ENCODE measurements around the gene HRK.
"Not testable (repeated sequence)": the region's sequence is repeated elsewhere in the genome, so short reads cannot be mapped to it uniquely, and the experiment has no call there.

Gene HRK

GRCh38 chr12:116820064-116820656 lies 61.1 kb downstream of the HRK start:
- no peak overlapping the region for H3K4me3 ChIP-seq (ENCODE audit: low read depth, low read length)
- TF ChIP-seq MYC (IDR thresholded peaks at IDR 0.05; ENCODE audit: low read depth, low read length) = no peak
- no peak for TF ChIP-seq CTCF (IDR thresholded peaks at IDR 0.05; ENCODE audit: low read depth, low read length)
- no peak for TF ChIP-seq POLR2A (IDR thresholded peaks at IDR 0.05; ENCODE audit: extremely low read depth, insufficient read length)
- TF ChIP-seq MAX (IDR thresholded peaks at IDR 0.05; ENCODE audit: low read depth, low read length) = no peak
- DNase-seq (ENCODE audit: low read depth) = no peak

DNA sequence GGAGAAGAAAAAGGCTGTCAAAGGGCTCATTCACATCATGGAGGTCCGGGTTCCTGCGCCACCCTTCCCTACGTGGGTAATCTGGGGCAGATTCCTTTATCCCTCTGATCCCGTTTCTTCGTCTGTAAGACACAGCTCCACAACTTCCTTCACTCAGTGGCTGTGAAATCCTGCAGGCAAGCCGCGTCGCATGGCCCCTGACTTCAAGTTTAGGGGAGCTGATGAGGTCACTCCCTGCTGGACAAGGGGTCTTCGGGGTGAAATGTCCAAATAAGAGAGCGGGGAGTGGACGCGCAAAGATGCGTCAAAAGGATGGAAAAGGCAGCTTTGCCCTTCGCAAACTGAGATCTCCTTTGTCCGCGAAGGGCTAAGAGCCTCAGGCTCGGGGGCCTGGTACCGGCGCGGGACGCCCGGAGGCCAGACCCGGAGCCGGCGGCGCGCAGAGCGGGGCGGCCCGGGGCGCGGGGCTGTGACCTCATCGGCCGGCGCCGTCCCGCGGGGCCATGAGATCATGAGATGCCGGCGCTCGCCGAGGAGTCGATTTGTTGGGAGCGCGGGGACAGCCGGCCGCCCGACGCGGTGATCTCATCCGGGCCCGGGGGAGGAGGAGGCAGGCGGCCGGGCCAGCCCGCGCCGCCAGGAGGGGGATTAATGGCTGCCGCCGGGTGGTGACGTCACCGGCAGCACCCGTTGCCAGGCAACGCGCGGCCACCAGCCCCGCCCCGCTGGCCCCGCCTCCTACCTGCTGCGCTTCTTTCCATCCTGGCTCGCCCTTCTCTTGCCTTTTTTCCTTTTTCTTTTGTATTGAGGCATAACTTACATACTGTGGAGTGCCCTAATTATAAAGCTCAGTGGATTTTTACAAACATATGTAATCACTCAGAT lies 62.1 kb downstream of the HRK start:
- peak overlapping the region; percentile 92 for H3K4me3 ChIP-seq (ENCODE audit: low read depth, low read length)
- peak; percentile 97 for DNase-seq (ENCODE audit: low read depth)
- TF ChIP-seq MYC (IDR thresholded peaks at IDR 0.05; ENCODE audit: low read depth, low read length) (no peak), CTCF (IDR thresholded peaks at IDR 0.05; ENCODE audit: low read depth, low read length) (no peak), MAX (IDR thresholded peaks at IDR 0.05; ENCODE audit: low read depth, low read length) (no peak; the same call in 1 of the 2 replicates), POLR2A (IDR thresholded peaks at IDR 0.05; ENCODE audit: extremely low read depth, insufficient read length) (peak; percentile 81)

GRCh38 chr12:116818341-116818856 lies 62.8 kb downstream of the HRK start:
- DNase-seq (ENCODE audit: low read depth) = peak; percentile 21
- TF ChIP-seq MYC (IDR thresholded peaks at IDR 0.05; ENCODE audit: low read depth, low read length) = no peak
- no peak for TF ChIP-seq CTCF (IDR thresholded peaks at IDR 0.05; ENCODE audit: low read depth, low read length)
- no peak for TF ChIP-seq POLR2A (IDR thresholded peaks at IDR 0.05; ENCODE audit: extremely low read depth, insufficient read length)
- no peak for TF ChIP-seq MAX (IDR thresholded peaks at IDR 0.05; ENCODE audit: low read depth, low read length)
- peak overlapping the region; percentile 92 for H3K4me3 ChIP-seq (ENCODE audit: low read depth, low read length)

GRCh38 chr12:116814766-116815165 lies 66.5 kb downstream of the HRK start:
- not testable (repeated sequence) for H3K4me3 ChIP-seq (ENCODE audit: low read depth, low read length); DNase-seq (ENCODE audit: low read depth)

GRCh38 chr12:116813271-116814041 lies 67.8 kb downstream of the HRK start:
- no peak for DNase-seq (ENCODE audit: low read depth)
- no peak overlapping the region for H3K4me3 ChIP-seq (ENCODE audit: low read depth, low read length)
- TF ChIP-seq MAX (IDR thresholded peaks at IDR 0.05; ENCODE audit: low read depth, low read length) (no peak), MYC (IDR thresholded peaks at IDR 0.05; ENCODE audit: low read depth, low read length) (no peak), CTCF (IDR thresholded peaks at IDR 0.05; ENCODE audit: low read depth, low read length) (no peak), POLR2A (IDR thresholded peaks at IDR 0.05; ENCODE audit: extremely low read depth, insufficient read length) (no peak)

Measured in NB4 (cell line).